VCaP (cell line): Measurements from ENCODE around the gene IL25.
"Not testable (repeated sequence)": the region's sequence is repeated elsewhere in the genome, so short reads cannot be mapped to it uniquely, and the experiment has no call there.

Experiments
- H3K27ac ChIP-seq: fragments of 450-650 bp; 2 replicates; pipeline ENCODE4 v1.5.1; 2017
- TF ChIP-seq, protein P1 (sequence below): fragments of 450-650 bp; conservative IDR thresholded peaks from 2 replicates; pipeline ENCODE4 v1.5.1; 2017; ENCODE audit warnings: mild to moderate bottlenecking, moderate library complexity

Gene IL25

DNA sequence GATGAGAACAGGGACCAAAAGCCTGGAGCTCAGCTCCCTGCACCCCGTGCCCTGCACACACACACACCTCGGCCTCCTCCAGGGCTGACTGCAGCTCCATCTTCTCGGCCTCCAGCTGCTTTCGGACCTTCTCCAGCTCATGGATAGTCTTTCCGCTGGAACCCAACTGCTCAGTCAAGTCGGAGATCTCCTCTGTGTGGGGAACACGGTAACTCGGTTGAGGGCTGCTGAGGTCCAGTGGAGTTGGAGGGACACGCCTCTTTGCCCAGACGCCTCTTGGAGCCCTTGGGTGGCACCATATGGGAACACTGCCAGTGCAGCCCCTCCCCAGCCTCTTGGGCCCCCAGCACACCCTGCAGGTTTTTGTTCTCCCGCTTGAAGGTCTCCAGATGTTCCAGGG lies 44.2 kb downstream of the IL25 start:
- H3K27ac ChIP-seq = no peak overlapping the region
- TF ChIP-seq, protein P1, sequence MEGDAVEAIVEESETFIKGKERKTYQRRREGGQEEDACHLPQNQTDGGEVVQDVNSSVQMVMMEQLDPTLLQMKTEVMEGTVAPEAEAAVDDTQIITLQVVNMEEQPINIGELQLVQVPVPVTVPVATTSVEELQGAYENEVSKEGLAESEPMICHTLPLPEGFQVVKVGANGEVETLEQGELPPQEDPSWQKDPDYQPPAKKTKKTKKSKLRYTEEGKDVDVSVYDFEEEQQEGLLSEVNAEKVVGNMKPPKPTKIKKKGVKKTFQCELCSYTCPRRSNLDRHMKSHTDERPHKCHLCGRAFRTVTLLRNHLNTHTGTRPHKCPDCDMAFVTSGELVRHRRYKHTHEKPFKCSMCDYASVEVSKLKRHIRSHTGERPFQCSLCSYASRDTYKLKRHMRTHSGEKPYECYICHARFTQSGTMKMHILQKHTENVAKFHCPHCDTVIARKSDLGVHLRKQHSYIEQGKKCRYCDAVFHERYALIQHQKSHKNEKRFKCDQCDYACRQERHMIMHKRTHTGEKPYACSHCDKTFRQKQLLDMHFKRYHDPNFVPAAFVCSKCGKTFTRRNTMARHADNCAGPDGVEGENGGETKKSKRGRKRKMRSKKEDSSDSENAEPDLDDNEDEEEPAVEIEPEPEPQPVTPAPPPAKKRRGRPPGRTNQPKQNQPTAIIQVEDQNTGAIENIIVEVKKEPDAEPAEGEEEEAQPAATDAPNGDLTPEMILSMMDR = no peak

DNA sequence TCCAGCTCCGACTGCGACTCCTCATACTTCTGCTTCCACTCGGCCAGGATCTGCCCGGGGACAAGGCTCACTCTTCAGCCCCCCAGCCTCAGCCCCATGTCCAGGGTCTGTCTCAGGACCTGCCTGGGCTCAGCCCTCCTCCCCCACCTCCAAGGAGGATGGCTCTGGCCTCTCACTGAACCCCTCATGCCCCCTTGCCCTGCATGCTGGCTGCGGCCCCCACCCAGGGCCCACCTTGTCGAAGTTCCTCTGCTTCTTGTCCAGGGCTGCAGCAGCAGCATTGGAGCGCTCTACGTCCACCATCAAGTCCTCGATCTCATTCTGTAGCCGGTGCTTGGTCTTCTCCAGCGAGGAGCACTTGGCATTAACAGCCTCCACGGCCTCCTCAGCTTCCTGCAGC lies 44.7 kb downstream of the IL25 start:
- not testable (repeated sequence) for H3K27ac ChIP-seq

DNA sequence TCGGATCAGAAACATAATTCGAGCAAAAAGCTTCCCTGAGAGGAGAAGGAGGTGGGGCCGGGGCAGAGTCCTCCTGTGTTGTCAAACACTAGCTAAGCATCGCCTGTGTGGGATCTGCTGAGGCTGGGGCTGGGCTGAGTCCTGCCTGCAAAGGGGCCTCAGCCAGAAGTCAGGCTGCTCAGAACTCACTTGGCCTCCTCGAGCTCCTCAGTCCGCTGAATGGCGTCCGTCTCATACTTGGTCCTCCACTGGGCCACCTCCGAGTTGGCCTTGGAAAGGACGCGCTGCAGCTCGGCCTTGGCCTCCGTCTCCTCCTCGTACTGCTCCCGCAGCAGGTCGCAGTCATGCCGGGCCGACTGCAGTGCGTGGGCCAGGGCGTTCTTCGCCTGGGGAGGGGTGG lies 45.4 kb downstream of the IL25 start:
- no peak overlapping the region for H3K27ac ChIP-seq
- TF ChIP-seq, protein P1 = no peak

DNA sequence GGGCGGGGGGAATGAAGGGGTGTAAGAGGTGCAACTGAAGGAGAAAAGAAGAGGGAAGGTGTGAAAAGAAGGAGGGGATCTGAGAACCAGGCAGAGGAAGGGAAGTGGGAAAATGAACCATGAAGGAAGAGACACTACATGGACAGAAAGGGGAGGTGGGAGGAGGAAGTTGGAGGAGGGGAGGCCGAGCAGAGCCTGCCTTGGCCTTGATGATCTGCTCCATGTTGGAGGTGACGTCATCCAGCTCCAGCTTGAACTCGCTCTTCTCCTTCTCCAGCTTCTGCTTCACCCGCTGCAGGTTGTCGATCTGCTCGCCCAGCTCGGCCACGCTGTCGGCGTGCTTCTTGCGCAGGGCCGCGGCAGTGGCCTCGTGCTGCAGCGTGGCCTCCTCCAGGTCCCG lies 47.0 kb downstream of the IL25 start:
- not testable (repeated sequence) for H3K27ac ChIP-seq

DNA sequence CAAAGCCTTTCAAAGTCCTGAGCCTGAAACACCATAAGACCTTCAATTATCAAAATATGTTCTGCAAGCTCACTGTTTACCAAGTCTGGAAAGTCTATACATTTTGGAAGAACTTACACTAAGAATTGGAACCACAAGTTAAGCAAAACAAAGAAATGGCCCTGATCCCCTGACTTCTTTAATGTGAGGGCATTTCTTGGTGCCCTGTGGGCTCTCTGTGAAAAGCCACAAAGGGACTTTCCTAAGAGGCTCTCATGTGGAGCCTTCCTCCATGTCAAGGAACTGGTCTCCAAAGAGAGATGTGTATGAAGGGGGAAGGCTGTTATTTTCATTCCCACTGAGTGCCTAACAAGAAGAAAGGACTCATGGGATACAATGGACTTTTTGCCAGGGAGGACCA lies 49.0 kb downstream of the IL25 start:
- H3K27ac ChIP-seq = no peak overlapping the region
- TF ChIP-seq, protein P1 = no peak

DNA sequence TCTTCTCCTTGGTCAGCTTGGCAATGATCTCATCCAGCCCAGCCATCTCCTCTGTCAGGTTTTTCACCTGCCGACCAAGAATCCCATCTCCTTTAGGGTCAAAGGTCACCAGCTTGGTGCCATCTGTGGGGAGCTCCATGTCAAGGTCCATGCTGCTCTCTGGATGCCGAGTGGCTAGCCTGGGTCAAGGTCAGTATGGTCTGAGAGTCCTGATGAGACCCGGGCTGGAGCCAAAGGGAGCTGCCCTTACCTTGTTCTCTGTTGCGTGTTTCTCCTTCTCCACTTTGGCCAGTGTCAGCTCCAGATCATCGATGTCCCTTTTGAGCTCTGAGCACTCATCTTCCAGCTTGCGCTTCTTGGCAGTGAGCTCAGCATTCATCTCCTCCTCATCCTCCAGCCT lies 51.0 kb downstream of the IL25 start:
- TF ChIP-seq, protein P1 = no peak

DNA sequence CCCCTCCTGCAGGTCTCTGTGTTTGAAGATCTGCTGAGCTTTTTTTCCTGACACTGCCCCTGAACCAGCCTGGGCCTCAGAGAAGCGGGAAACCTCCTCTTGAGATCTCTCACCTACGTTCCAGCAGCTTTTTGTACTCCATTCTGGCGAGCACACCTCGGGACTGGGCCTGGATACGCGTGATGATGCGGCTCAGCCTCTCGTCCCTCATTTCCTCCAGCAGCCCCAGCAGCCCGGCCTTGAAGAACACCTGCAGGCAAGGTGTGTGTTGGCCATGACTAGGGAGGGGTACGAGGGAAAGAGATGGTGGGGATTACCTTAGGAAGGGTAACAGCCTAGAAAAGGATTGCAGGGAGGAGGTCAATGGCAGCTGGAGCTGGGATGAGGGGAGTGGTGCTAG lies 52.6 kb downstream of the IL25 start:
- TF ChIP-seq, protein P1 = no peak
- no peak overlapping the region for H3K27ac ChIP-seq

More for the DNA sequence above, 51.0 kb downstream of the IL25 start:
- no peak overlapping the region for H3K27ac ChIP-seq

DNA sequence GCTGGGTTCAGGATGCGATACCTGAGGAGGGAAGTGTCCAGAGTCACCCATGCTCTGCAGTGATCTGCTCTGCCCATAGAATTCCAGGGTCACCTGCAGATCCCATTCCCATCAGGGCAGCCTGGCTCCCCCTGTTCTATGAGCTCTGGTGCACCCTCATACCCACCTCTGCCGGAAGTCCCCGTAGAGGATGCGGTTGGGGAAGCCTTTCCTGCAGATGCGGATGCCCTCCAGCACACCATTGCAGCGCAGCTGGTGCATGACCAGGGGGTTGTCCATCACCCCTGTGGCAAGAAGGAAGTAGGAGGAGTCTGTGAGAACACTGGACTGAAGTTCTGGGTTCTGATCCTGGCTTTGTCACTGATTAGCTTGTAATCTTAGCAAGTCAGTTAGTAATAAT lies 53.2 kb downstream of the IL25 start:
- H3K27ac ChIP-seq = not testable (repeated sequence)
